BLaER1 (cell line): ENCODE data around the gene RILP.

Experiments
- H3K27ac ChIP-seq: shearing (Covaris generic); formaldehyde crosslinking; 2 replicates; pipeline ENCODE4 v1.8.1; 2022
- H3K27me3 ChIP-seq: shearing (Covaris generic); formaldehyde crosslinking; 2 replicates; pipeline ENCODE4 v1.8.1; 2022
- H3K36me3 ChIP-seq: shearing (Covaris generic); formaldehyde crosslinking; 2 replicates; pipeline ENCODE4 v1.8.1; 2022
- H3K4me1 ChIP-seq: shearing (Covaris generic); formaldehyde crosslinking; 2 replicates; pipeline ENCODE4 v1.8.1; 2022
- H3K4me2 ChIP-seq: shearing (Covaris generic); formaldehyde crosslinking; 2 replicates; pipeline ENCODE4 v1.8.1; 2022
- H3K4me3 ChIP-seq: shearing (Covaris generic); formaldehyde crosslinking; 2 replicates; pipeline ENCODE4 v1.8.1; 2022
- H3K9ac ChIP-seq: shearing (Covaris generic); formaldehyde crosslinking; 2 replicates; pipeline ENCODE4 v1.8.1; 2022
- H3K9me3 ChIP-seq: shearing (Covaris generic); formaldehyde crosslinking; 2 replicates; pipeline ENCODE4 v1.8.1; 2022
- H4K20me1 ChIP-seq: shearing (Covaris generic); formaldehyde crosslinking; 2 replicates; pipeline ENCODE4 v1.8.1; 2022
- Cebpa-rat ChIP-seq: shearing (Covaris generic); IDR thresholded peaks from 2 replicates; pipeline ENCODE4 v1.8.1; 2022

RILP gene

GRCh38 chr17:1640329-1641064 lies 9.2 kb downstream of the RILP start:
- H3K4me1 ChIP-seq: peaks cover 43% of the 10 kb centered on the region
- H3K4me2 ChIP-seq: peak overlapping the region; percentile 26
- H3K27ac ChIP-seq: peak overlapping the region; percentile 44; the same call in 1 of the 2 replicates
- H3K4me3 ChIP-seq: no peak overlapping the region
- no peaks in the 10 kb centered on the region for H3K9me3 ChIP-seq
- no peak for TF ChIP-seq Cebpa-rat
- H3K9ac ChIP-seq: 0 out of 2 replicates have a peak overlapping the region, but pooled peaks have one; percentile 15
- H3K27me3 ChIP-seq: no peaks in the 10 kb centered on the region
- peaks cover 61% of the 10 kb centered on the region for H3K36me3 ChIP-seq
- H4K20me1 ChIP-seq: peaks cover 44% of the 10 kb centered on the region

- Histone ChIP-seq H3K36me3 (peaks cover 69% of the 10 kb centered on the region), H3K4me3 (no peak overlapping the region), H3K4me1 (peaks cover 40% of the 10 kb centered on the region), H3K9ac (0 out of 2 replicates have a peak overlapping the region, but pooled peaks have one; percentile 15), H3K9me3 (no peaks in the 10 kb centered on the region), H3K27ac (peak overlapping the region; percentile 44; the same call in 1 of the 2 replicates), H4K20me1 (peaks cover 52% of the 10 kb centered on the region), H3K27me3 (no peaks in the 10 kb centered on the region), H3K4me2 (peak overlapping the region; percentile 26)
- no peak for TF ChIP-seq Cebpa-rat
Measured at GRCh38 chr17:1639549-1640180, 10.0 kb downstream of the RILP start.

- Histone ChIP-seq H3K9ac (no peak overlapping the region), H3K27ac (0 out of 2 replicates have a peak overlapping the region, but pooled peaks have one; percentile 31), H3K27me3 (no peaks in the 10 kb centered on the region), H3K9me3 (no peaks in the 10 kb centered on the region), H3K4me1 (peaks cover 31% of the 10 kb centered on the region), H3K36me3 (peaks cover 76% of the 10 kb centered on the region), H4K20me1 (peaks cover 51% of the 10 kb centered on the region), H3K4me3 (no peak overlapping the region), H3K4me2 (peak overlapping the region; percentile 13; the same call in 1 of the 2 replicates)
- no peak for TF ChIP-seq Cebpa-rat
Measured at GRCh38 chr17:1638624-1639300, 10.9 kb downstream of the RILP start.

GRCh38 chr17:1638171-1638590 lies 11.5 kb downstream of the RILP start:
- H3K9me3 ChIP-seq: no peaks in the 10 kb centered on the region
- no peak overlapping the region for H3K4me3 ChIP-seq
- H3K4me2 ChIP-seq: peak overlapping the region; percentile 13; the same call in 1 of the 2 replicates
- peaks cover 27% of the 10 kb centered on the region for H3K4me1 ChIP-seq
- H3K9ac ChIP-seq: no peak overlapping the region
- H4K20me1 ChIP-seq: peaks cover 49% of the 10 kb centered on the region
- peaks cover 79% of the 10 kb centered on the region for H3K36me3 ChIP-seq
- H3K27me3 ChIP-seq: no peaks in the 10 kb centered on the region
- no peak for TF ChIP-seq Cebpa-rat
- H3K27ac ChIP-seq: peak overlapping the region; percentile 31; the same call in 1 of the 2 replicates

GRCh38 chr17:1636732-1637285 lies 12.9 kb downstream of the RILP start:
- Histone ChIP-seq H3K9ac (no peak overlapping the region), H3K27ac (no peak overlapping the region), H4K20me1 (peaks cover 42% of the 10 kb centered on the region), H3K4me3 (no peak overlapping the region), H3K4me1 (peaks cover 30% of the 10 kb centered on the region), H3K27me3 (no peaks in the 10 kb centered on the region), H3K36me3 (peaks cover 75% of the 10 kb centered on the region), H3K9me3 (no peaks in the 10 kb centered on the region), H3K4me2 (no peak overlapping the region)
- no peak for TF ChIP-seq Cebpa-rat

GRCh38 chr17:1635675-1636465 lies 13.8 kb downstream of the RILP start:
- Histone ChIP-seq H3K4me1 (peaks cover 36% of the 10 kb centered on the region), H3K27ac (no peak overlapping the region), H3K4me2 (no peak overlapping the region), H3K9ac (no peak overlapping the region), H3K27me3 (no peaks in the 10 kb centered on the region), H3K9me3 (no peaks in the 10 kb centered on the region), H4K20me1 (peaks cover 32% of the 10 kb centered on the region), H3K4me3 (no peak overlapping the region), H3K36me3 (peaks cover 71% of the 10 kb centered on the region)
- no peak for TF ChIP-seq Cebpa-rat

GRCh38 chr17:1634841-1635650 lies 14.6 kb downstream of the RILP start:
- no peak overlapping the region for H3K27ac ChIP-seq
- peaks cover 36% of the 10 kb centered on the region for H3K4me1 ChIP-seq
- H3K4me2 ChIP-seq: no peak overlapping the region
- no peak for TF ChIP-seq Cebpa-rat
- H4K20me1 ChIP-seq: peaks cover 24% of the 10 kb centered on the region
- peaks cover 63% of the 10 kb centered on the region for H3K36me3 ChIP-seq
- no peak overlapping the region for H3K9ac ChIP-seq
- no peak overlapping the region for H3K4me3 ChIP-seq
- no peaks in the 10 kb centered on the region for H3K9me3 ChIP-seq
- H3K27me3 ChIP-seq: no peaks in the 10 kb centered on the region

- no peak overlapping the region for H3K9ac ChIP-seq
- peaks cover 20% of the 10 kb centered on the region for H3K36me3 ChIP-seq
- 0 out of 2 replicates have a peak, but pooled peaks cover 17% of the 10 kb centered on the region for H4K20me1 ChIP-seq
- H3K4me3 ChIP-seq: no peak overlapping the region
- H3K9me3 ChIP-seq: no peaks in the 10 kb centered on the region
- H3K27ac ChIP-seq: no peak overlapping the region
- peaks cover 54% of the 10 kb centered on the region for H3K4me1 ChIP-seq
- no peaks in the 10 kb centered on the region; the same call in 1 of the 2 replicates for H3K27me3 ChIP-seq
- H3K4me2 ChIP-seq: peak overlapping the region; percentile 100; the same call in 1 of the 2 replicates
- no peak for TF ChIP-seq Cebpa-rat
Measured at GRCh38 chr17:1630662-1631061, 19.0 kb downstream of the RILP start.
